HepG2 (cell line): ENCODE data around the gene ARHGEF40. TPM values are rescaled to one million over a fixed set of nuclear protein-coding genes. Genes with fewer than 3 reads are reported as not detected.

Experiments
- AKAP8 ChIP-seq: sonication (generic); formaldehyde crosslinking; IDR thresholded peaks from 2 replicates; pipeline ENCODE4 v1.5.1; 2020; ENCODE audit warnings: mild to moderate bottlenecking, missing genetic modification reagents
- BCLAF1 ChIP-seq: fragments of 450-650 bp; IDR thresholded peaks from 2 replicates; pipeline ENCODE4 v1.6.1; 2017; ENCODE audit warnings: mild to moderate bottlenecking
- KLF11 ChIP-seq: IDR thresholded peaks from 2 replicates; pipeline ENCODE4 v1.6.1; 2016; ENCODE audit warnings: missing compliant biosample characterization
- MATR3 ChIP-seq: sonication (generic); formaldehyde crosslinking; IDR thresholded peaks from 2 replicates; pipeline ENCODE4 v1.4.0; 2020; ENCODE audit warnings: missing genetic modification reagents
- NCOA2 ChIP-seq: sonication (generic); formaldehyde crosslinking; IDR thresholded peaks from 2 replicates; pipeline ENCODE4 v1.8.0; 2022; ENCODE audit warnings: inconsistent platforms
- NFE2 ChIP-seq: sonication (generic); formaldehyde crosslinking; IDR thresholded peaks from 2 replicates; pipeline ENCODE4 v1.4.0; 2020; ENCODE audit warnings: missing genetic modification reagents
- NFIB ChIP-seq: sonication (generic); formaldehyde crosslinking; IDR thresholded peaks from 2 replicates; pipeline ENCODE4 v1.9.0; 2021; ENCODE audit warnings: missing genetic modification reagents, mild to moderate bottlenecking, borderline replicate concordance
- NKX3-1 ChIP-seq: sonication (generic); formaldehyde crosslinking; IDR thresholded peaks from 2 replicates; pipeline ENCODE4 v1.5.0; 2020; ENCODE audit warnings: missing genetic modification reagents
- POLR2AphosphoS5 ChIP-seq: IDR thresholded peaks from 2 replicates; pipeline ENCODE4 v1.6.1; 2012; ENCODE audit warnings: low read depth, low read length
- RNF219 ChIP-seq: sonication (generic); formaldehyde crosslinking; IDR thresholded peaks from 2 replicates; pipeline ENCODE4 v1.5.0; 2020; ENCODE audit warnings: mild to moderate bottlenecking, missing genetic modification reagents
- RORA ChIP-seq: sonication (generic); formaldehyde crosslinking; IDR thresholded peaks from 2 replicates; pipeline ENCODE4 v1.5.0; 2020; ENCODE audit warnings: mild to moderate bottlenecking, missing genetic modification reagents, moderate library complexity
- ZBED4 ChIP-seq: sonication (generic); formaldehyde crosslinking; IDR thresholded peaks from 2 replicates; pipeline ENCODE4 v1.4.0; 2020; ENCODE audit warnings: missing genetic modification reagents, borderline replicate concordance
- ZBTB3 ChIP-seq: sonication (generic); formaldehyde crosslinking; IDR thresholded peaks from 2 replicates; pipeline ENCODE4 v1.4.0; 2020; ENCODE audit warnings: low read depth, mild to moderate bottlenecking, moderate library complexity, missing genetic modification reagents, borderline replicate concordance
- ZMYM3 ChIP-seq: sonication (generic); formaldehyde crosslinking; IDR thresholded peaks from 2 replicates; pipeline ENCODE4 v1.5.1; 2020; ENCODE audit warnings: mild to moderate bottlenecking, missing genetic modification reagents
- ZNF431 ChIP-seq: sonication (generic); formaldehyde crosslinking; IDR thresholded peaks from 2 replicates; pipeline ENCODE4 v1.9.0; 2022; ENCODE audit warnings: missing genetic modification reagents, low read depth, mild to moderate bottlenecking, borderline replicate concordance
- ZNF441 ChIP-seq: sonication (generic); formaldehyde crosslinking; IDR thresholded peaks from 2 replicates; pipeline ENCODE4 v1.7.0; 2021; ENCODE audit warnings: missing genetic modification reagents, borderline replicate concordance
- ZNF629 ChIP-seq: sonication (generic); formaldehyde crosslinking; conservative IDR thresholded peaks from 2 replicates; pipeline ENCODE4 v1.5.0; 2020; ENCODE audit warnings: missing genetic modification reagents
- ZNF709 ChIP-seq: sonication (generic); formaldehyde crosslinking; IDR thresholded peaks from 2 replicates; pipeline ENCODE4 v1.5.0; 2020; ENCODE audit warnings: mild to moderate bottlenecking, missing genetic modification reagents
- ZNF792 ChIP-seq: IDR thresholded peaks from 2 replicates; pipeline ENCODE4 v1.6.1; 2016
- polyA plus RNA-seq, 8 experiments: library from polyadenylated mRNA; depleted of rRNA in 3 of 8; stranded (reverse) in 7 of 8; unstranded in 1 of 8; fragments of >200 nt; fragmentation: Illumina TruSeq in 4 of 8; extraction: Trizol in 4 of 8; gene quantifications; 2 replicates each; pipeline versions ENCODE4 v1.2.1 to v1.2.3, GENCODE V29; 2011 to 2016; ENCODE audit warnings: low read depth in 4 of 8, missing spikeins in 1 of 8, mixed read lengths in 1 of 8; ENCODE audit not compliant: insufficient read depth in 1 of 8
- total RNA-seq, 5 experiments: library from RNA; depleted of rRNA; stranded (reverse); fragments of >200 nt; fragmentation: Illumina TruSeq; extraction: Trizol; gene quantifications; 2 replicates each; pipeline ENCODE4 v1.2.3, GENCODE V29; 2016; ENCODE audit warnings: low read depth in 1 of 5
- TF ChIP-seq, protein P1 (sequence below): IDR thresholded peaks from 2 replicates; pipeline ENCODE4 v1.6.1; 2016

Gene ARHGEF40
- total and polyA plus RNA-seq, 2 of the 13 experiments (the other 11 are each of a cell fraction or from before 2014, with no cell fraction given), result 28.1 to 78.1 TPM

- TF ChIP-seq ZBED4 (CRISPR knock-in tag) (peak; percentile 94), RORA (CRISPR knock-in tag) (no peak), KLF11 (CRISPR knock-in tag) (peak; percentile 74; the same call in 1 of the 2 replicates), POLR2AphosphoS5 (peak; percentile 45; the same call in 1 of the 2 replicates), NCOA2 (CRISPR knock-in tag) (peak; percentile 73; the same call in 1 of the 2 replicates), ZNF629 (CRISPR knock-in tag) (no peak), ZMYM3 (CRISPR knock-in tag) (peak; percentile 59; the same call in 1 of the 2 replicates), ZNF792 (CRISPR knock-in tag) (peak; percentile 98), RNF219 (CRISPR knock-in tag) (no peak), ZNF441 (CRISPR knock-in tag) (peak; percentile 79), ZNF709 (CRISPR knock-in tag) (peak; percentile 87), NFE2 (CRISPR knock-in tag) (no peak), BCLAF1 (no peak), ZNF431 (0 out of 2 replicates have a peak, but pooled peaks have one; percentile 11), MATR3 (CRISPR knock-in tag) (no peak), NFIB (CRISPR knock-in tag) (no peak), AKAP8 (CRISPR knock-in tag) (peak; percentile 97), ZBTB3 (CRISPR knock-in tag) (no peak), NKX3-1 (CRISPR knock-in tag) (no peak)
- TF ChIP-seq, protein P1, sequence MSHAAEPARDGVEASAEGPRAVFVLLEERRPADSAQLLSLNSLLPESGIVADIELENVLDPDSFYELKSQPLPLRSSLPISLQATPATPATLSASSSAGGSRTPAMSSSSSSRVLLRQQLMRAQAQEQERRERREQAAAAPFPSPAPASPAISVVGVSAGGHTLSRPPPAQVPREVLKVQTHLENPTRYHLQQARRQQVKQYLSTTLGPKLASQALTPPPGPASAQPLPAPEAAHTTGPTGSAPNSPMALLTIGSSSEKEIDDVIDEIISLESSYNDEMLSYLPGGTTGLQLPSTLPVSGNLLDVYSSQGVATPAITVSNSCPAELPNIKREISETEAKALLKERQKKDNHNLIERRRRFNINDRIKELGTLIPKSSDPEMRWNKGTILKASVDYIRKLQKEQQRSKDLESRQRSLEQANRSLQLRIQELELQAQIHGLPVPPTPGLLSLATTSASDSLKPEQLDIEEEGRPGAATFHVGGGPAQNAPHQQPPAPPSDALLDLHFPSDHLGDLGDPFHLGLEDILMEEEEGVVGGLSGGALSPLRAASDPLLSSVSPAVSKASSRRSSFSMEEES (CRISPR knock-in tag), result peak; percentile 62; the same call in 1 of the 2 replicates
Observed at GRCh38 chr14:21092273-21093011, 22.3 kb downstream of the ARHGEF40 start (continued).
